OCI-LY3 (cell line): ENCODE data around the gene C9orf43.

ENCODE experiments used
- CTCF ChIP-seq: fragments of 200-600, 300-600 bp; sonication (generic); IDR thresholded peaks from 2 replicates; pipeline ENCODE4 v1.5.1; 2014; ENCODE audit warnings: antibody characterized with exemption, low read length, low read depth
- EZH2phosphoT487 ChIP-seq: fragments of 200-600 bp; shearing (Covaris generic); IDR thresholded peaks from 2 replicates; pipeline ENCODE4 v1.6.1; 2018; ENCODE audit warnings: antibody characterized with exemption, mixed run types, low read depth

- TF ChIP-seq CTCF (no peak), EZH2phosphoT487 (no peak)
Measured at GRCh38 chr9:113376634-113377567, 33.6 kb upstream of the C9orf43 start, which contains the start of gene HDHD3.
